HK-2 (cell line): Measurements from ENCODE around the gene NPAP1.
"Not testable (repeated sequence)": the region's sequence is repeated elsewhere in the genome, so short reads cannot be mapped to it uniquely, and the experiment has no call there.

ENCODE experiments used
- DNase-seq: peaks from one replicate; pipeline ENCODE4 v3.0.0-alpha.2; 2018; ENCODE audit not compliant: unreplicated experiment

Gene NPAP1

DNA sequence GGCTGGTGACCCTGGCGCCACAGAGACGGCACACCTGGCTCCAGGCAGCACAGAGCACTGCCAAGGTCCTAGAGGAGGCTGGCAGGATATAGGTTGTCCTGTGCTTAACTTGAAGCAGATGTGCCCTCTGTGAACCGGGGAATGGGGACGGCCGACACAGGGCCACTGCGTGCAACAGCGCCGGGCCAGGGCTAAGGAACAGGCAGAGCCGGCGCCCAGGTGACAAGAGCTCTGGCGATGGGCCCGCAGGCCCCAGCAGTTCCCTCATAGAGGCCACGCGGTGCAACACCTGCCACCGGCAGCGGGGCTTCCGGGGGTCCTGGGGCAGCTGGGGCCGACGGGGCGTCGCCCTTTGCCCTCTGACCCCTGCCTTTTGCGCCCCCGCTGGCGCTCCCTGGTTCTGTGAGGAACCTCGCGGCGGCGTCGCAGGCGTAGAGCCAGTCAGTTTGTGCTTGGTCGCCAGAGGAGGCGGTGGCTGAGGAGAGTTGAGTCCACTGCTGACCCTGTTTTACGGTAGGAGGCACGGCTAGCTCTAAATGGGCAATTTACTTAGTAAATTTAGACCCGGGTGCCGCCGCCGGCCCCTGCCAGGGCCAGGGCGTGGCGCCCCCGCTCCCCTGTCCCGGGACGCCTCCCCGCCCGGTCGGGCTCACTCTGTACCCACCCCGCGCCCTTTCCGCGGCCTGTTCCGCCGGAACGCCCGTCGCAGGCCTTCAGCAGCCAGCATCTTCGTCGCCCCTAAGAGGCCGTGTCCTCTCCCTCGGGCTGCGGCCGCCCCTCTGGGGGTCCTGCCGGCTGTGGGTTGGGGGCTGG lies at the start of gene NPAP1:
Gene NPAP1, plus strand, starts transcription at position 444 of the 813 bp plus-strand sequence. Its CDS starts 93 bp downstream, at position 537.
- DNase-seq: no peak

GRCh38 chr15:24627443-24627842 lies 48.1 kb upstream of the NPAP1 start:
- DNase-seq: no peak

DNA sequence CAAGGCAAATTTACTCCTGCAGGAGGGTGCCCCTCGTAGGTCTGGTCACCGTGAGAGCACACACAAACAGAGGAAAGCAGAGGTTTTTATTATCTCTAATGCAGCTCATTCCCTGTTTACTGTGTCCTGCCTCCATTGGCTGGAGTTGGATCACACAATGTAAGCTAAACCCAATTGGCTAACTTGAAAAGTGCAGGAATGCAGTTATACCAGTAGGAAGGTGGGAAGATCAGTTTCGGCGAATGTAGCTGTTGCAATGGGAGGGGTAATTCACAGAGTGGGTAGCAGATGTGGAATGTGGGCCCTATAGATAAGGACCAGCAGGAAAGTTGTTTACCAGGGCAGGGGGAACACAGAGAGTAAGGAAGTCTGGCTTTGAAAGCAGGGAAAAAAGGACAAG lies 42.5 kb upstream of the NPAP1 start:
- DNase-seq: no peak

DNA sequence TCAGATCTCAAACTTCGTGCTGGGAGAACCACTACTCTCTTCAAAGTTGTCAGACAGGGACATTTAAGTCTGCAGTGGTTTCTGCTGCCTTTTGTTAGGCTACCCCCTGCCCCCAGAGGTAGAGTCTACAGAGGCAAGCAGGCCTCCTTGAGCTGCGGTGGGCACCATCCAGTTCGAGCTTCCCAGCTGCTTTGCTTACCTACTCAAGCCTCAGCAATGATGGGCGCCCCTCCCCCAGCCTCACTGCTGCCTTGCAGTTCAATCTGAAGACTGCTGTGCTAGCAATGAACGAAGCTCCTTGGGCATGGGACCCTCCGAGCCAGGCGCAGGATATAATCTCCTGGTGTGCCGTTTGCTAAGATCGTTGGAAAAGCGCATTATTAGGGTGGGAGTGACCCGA lies 36.2 kb upstream of the NPAP1 start:
- not testable (repeated sequence) for DNase-seq

DNA sequence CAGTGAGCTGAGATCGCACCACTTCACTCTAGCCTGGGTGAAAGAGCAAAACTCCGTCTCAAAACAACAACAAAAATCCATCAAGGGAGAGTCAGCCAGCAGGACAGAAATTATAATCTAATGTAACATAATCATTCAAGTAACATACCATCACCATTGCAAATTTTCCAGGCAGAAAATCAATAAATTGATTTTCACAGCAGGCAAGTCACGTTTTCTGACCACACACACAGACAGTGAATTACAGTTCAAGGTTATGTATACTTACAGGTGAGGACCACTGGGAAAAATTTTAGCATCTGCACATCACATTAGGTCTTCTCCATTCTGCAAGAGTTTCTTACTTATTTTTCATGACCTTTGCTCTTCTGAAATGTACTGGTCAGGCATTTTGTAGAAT lies 29.9 kb upstream of the NPAP1 start:
- no peak for DNase-seq

- DNase-seq: no peak
Measured at GRCh38 chr15:24659622-24660021, 16.0 kb upstream of the NPAP1 start.

DNA sequence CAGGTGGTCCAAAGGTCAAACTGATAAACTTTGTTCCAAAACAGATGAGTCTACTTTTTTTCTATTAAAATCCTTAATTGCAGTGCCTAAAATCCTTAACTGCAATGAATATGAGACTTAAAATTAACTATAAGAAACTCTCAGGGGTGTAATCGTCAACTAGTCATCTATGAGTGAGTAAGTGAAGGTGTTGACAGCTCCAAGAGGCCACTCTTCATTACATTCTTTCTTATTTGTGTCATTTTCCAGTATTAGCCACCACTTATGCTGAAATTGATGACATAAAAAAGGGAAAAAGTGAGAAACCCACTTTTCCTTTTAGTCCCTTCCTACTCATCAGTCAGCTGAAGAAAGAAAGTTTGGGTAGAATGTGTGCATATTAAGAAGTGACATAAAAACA lies 12.6 kb upstream of the NPAP1 start:
- DNase-seq: no peak

GRCh38 chr15:24676431-24676830 lies 856 bp downstream of the NPAP1 start:
- no peak for DNase-seq

DNA sequence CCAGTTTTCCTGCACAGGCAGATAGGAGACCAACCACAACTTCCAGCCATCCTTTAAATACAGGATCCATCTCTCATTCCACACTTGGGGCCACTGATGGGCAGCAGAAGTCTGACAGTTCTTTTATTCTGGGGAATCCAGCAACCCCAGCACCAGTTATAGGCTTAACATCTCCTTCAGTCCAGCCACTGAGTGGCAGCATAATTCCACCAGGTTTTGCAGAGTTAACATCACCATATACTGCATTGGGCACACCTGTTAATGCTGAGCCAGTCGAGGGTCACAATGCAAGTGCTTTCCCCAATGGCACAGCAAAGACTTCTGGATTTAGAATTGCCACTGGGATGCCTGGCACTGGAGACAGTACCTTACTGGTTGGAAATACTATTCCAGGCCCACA lies 2.9 kb downstream of the NPAP1 start:
- DNase-seq: no peak

DNA sequence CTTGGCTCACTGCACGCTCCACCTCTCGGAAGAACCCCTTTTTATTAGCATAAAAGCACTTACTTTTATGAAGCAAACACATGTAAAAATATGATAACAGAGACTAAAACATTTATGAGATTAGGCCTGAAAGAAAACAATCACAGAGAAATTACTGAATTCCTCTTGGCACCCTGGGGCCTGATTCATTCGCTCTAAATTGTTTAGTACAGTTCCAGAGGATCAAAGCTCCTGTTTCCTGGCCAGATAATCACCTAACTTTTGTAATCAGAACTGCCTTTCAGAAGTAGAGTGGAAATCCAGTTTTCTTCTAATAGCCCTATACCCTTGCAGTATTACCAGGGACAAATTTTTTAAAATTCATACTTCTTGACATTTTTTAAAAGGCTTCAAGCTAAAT lies 6.4 kb downstream of the NPAP1 start:
- DNase-seq: no peak

DNA sequence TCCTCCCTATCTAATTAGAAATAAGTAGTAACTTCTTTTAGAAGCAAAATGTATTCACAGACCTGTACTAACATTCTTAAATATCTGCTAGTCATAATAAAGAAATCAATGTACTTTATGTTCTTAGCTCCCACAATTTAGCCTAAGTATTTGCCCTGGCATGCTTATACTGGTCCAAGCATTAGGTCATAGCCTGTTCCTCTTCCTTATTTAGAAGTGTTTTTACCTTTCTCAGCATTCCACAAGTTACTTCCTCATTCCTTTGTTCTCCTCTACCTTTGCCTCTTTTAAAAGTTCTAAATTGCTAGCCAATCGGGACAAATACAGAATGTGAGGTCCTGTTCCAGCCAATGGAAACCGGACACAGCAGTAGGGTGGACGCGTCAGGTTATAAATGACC lies 7.3 kb downstream of the NPAP1 start:
- not testable (repeated sequence) for DNase-seq

DNA sequence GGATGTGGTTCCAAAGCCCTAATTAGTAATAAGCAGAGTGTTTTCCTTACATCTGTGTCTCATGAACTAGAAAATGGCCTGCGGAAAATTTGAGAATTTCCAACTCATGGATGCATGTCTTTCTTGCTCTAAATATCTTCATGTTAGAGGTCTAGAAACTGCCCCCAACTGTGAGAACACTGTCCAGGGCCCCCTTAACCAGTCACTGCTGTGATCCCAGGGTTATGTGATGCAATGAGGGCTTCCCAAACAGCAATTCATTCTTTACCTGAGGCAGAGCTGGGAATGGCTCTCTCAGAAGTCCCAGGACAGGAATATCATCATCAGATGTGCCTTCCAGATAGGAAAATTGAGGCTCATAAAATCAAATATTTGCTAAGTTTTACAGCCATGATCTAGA lies 8.2 kb downstream of the NPAP1 start:
- no peak for DNase-seq

GRCh38 chr15:24684313-24684712 lies 8.7 kb downstream of the NPAP1 start:
- no peak for DNase-seq

DNA sequence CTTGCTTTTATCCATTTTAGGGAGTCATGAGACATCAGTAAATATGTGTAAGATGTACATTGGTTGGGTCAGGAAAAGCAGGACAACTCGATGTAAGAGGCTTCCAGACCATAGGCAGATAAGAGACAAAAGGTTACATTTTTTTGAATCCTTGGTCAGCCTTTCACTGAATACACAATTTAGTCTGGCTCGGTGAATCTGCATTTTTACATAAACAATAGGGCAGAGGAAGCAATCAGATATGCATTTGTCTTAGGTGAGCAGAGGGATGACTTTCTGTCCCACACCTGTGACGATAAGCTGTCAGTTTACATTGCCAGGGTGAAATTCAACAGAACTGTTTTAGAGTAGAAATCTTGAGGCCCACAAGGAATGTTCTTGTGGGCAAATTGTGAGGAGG lies 20.6 kb downstream of the NPAP1 start:
- DNase-seq: no peak

DNA sequence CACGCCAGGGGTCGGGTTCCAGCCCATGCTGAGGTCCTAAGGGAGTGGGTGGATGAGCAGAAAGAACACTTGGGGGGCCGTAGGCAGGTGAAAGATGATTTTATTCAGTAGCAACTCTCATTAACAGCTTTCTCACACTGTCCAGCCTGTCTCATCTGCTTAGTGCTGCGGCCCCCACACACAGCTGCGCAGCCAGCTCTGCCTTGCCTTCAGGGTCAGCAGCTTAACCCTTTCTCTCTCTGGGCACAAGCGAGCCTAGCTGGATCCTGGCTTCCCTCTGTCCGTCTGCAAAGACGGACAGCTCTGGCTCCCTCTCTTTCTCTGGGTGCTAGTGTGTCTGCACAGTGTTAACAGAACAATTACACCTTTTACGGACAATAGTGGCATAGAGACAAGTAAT lies 21.3 kb downstream of the NPAP1 start:
- no peak for DNase-seq

DNA sequence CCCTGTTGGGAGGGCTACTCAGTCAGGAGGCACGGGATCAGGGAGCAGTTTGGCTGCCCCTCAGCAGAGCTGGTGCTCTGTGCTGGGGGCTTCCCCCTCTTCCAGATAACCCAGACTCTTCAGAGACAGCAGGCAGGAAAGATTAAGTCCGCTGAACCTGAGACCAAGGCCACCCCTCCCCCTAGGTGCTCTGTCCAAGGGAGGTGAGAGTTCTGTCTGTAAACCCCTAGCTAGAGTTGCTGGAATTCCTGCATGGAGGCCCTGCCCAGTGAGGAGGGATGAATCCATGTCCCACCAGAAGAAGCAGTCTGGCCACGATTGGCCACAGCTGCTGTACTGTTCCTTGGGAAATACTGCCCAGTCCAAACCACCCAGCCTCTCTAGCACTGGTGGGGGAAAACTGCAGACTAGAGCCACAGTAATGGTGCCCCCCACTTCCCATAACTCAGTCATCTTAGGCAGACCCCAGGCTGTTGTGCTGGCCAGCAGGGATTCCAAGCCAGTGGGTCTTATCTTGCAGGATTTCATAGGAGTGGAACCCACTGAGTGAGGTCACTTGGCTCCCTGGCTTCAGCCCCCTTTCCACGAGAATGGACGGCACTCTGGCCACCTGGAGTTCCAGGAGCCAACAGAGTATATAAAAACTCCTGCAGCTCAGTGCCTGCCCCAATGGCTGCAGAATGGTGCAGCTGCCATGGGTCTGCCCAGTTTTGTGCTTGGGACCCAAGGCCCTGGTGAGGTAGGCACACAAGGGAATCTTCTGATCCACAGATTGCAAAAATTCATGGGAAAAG lies 42.9 kb downstream of the NPAP1 start:
- DNase-seq: no peak

GRCh38 chr15:24729760-24730159 lies 54.2 kb downstream of the NPAP1 start:
- DNase-seq: no peak
